PC-3 (cell line): ENCODE measurements around the gene SBNO2.

ENCODE experiments used
- CTCF ChIP-seq: fragments of 300-600 bp; sonication (generic); conservative IDR thresholded peaks from 2 replicates; pipeline ENCODE4 v1.5.1; 2017; ENCODE audit warnings: antibody characterized with exemption, low read depth, mild to moderate bottlenecking, low read length
- EZH2 ChIP-seq: fragments of 300-600 bp; sonication (generic); IDR thresholded peaks from one replicate; pipeline ENCODE4 v1.6.1; 2017; ENCODE audit warnings: antibody characterized with exemption, mild to moderate bottlenecking, low read length; ENCODE audit not compliant: unreplicated experiment

GRCh38 chr19:1132552-1133383 lies 41.3 kb downstream of the SBNO2 start:
- no peak for TF ChIP-seq CTCF
- TF ChIP-seq EZH2: no peak
